HepG2 (cell line): ENCODE results near the gene NUTF2. TPM values are rescaled to one million over a fixed set of nuclear protein-coding genes. Genes with fewer than 3 reads are reported as not detected.

Experiments used
- HNRNPL ChIP-seq: fragments of 200-400 bp; formaldehyde crosslinking; IDR thresholded peaks from 2 replicates; pipeline ENCODE4 v1.6.1; 2017; ENCODE audit warnings: mild to moderate bottlenecking, low read depth, low read length
- KDM6A ChIP-seq: IDR thresholded peaks from 2 replicates; pipeline ENCODE4 v1.6.1; 2016; ENCODE audit warnings: low read depth
- NFKBIZ ChIP-seq: IDR thresholded peaks from 2 replicates; pipeline ENCODE4 v1.6.1; 2018; ENCODE audit warnings: missing genetic modification reagents, missing compliant biosample characterization
- ZNF207 ChIP-seq: fragments of 450-650 bp; IDR thresholded peaks from 2 replicates; pipeline ENCODE4 v1.6.1; 2016; ENCODE audit warnings: antibody characterized with exemption, borderline replicate concordance
- ZNF780A ChIP-seq: sonication (generic); formaldehyde crosslinking; IDR thresholded peaks from 2 replicates; pipeline ENCODE4 v1.8.0; 2022; ENCODE audit warnings: mild to moderate bottlenecking, missing genetic modification reagents, moderate library complexity
- ZNF891 ChIP-seq: sonication (generic); formaldehyde crosslinking; IDR thresholded peaks from 2 replicates; pipeline ENCODE4 v1.5.0; 2020; ENCODE audit warnings: mild to moderate bottlenecking, missing genetic modification reagents
- polyA plus RNA-seq, 8 experiments: library from polyadenylated mRNA; depleted of rRNA in 3 of 8; stranded (reverse) in 7 of 8; unstranded in 1 of 8; fragments of >200 nt; fragmentation: Illumina TruSeq in 4 of 8; extraction: Trizol in 4 of 8; gene quantifications; 2 replicates each; pipeline versions ENCODE4 v1.2.1 to v1.2.3, GENCODE V29; 2011 to 2016; ENCODE audit warnings: low read depth in 4 of 8, missing spikeins in 1 of 8, mixed read lengths in 1 of 8; ENCODE audit not compliant: insufficient read depth in 1 of 8
- total RNA-seq, 5 experiments: library from RNA; depleted of rRNA; stranded (reverse); fragments of >200 nt; fragmentation: Illumina TruSeq; extraction: Trizol; gene quantifications; 2 replicates each; pipeline ENCODE4 v1.2.3, GENCODE V29; 2016; ENCODE audit warnings: low read depth in 1 of 5
- TF ChIP-seq, protein P1 (sequence below): sonication (generic); formaldehyde crosslinking; IDR thresholded peaks from 2 replicates; pipeline ENCODE4 v1.4.0; 2020; ENCODE audit warnings: missing genetic modification reagents
- TF ChIP-seq, protein P2 (sequence below): sonication (generic); formaldehyde crosslinking; IDR thresholded peaks from 2 replicates; pipeline ENCODE4 v1.4.0; 2020; ENCODE audit warnings: mild to moderate bottlenecking, missing genetic modification reagents
- TF ChIP-seq, protein P3 (sequence below): sonication (generic); formaldehyde crosslinking; IDR thresholded peaks from 2 replicates; pipeline ENCODE4 v1.4.0; 2020; ENCODE audit warnings: missing genetic modification reagents, borderline replicate concordance

The NUTF2 gene
- total and polyA plus RNA-seq, 2 of the 13 experiments (the other 11 are each of a cell fraction or from before 2014, with no cell fraction given) = 168 to 214 TPM

DNA sequence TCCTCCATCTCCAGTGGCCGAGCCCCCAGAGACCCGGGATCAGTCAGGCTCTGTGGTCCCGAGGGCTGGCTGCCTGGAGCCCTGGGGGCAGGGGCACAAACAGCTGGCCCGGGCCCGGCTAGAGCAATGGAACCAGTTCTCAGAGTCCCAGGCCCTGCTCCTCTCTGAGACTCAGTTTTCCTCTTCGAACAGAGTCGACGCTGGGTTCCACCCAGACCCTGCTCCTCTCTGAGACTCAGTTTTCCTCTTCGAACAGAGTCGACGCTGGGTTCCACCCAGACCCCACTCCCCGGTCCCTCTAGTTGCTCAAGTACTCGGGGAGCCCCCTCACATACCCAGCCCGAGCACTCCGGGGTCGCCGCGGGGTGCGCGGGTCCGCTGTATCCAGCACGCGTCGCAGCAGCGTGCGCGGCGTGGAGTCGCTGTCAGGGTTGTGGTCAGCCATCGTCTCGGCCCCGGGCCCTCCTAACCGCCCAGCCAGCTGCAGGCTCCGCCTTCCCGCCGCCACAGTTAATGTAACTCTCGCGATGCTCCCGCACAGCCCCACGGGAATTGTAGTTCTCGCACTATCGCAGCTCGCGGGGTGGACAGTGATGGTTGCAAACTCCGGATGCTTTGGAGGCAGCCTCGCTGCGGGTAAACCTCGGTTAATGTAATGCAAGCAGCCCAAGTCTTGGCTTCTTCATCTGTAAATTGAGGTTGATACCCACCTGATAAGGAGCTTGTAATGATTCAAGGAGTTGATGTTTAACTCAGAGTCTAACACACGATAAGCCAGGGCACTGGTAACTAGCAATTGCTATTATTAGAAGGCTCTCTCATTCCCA, 13.1 kb upstream of the NUTF2 start (continued):
- peak; percentile 80; the same call in 1 of the 2 replicates for TF ChIP-seq NFKBIZ (CRISPR knock-in tag)
- TF ChIP-seq ZNF780A = peak; percentile 59; the same call in 1 of the 2 replicates
- TF ChIP-seq HNRNPL = no peak
- TF ChIP-seq KDM6A (CRISPR knock-in tag) = no peak
- TF ChIP-seq, protein P1, sequence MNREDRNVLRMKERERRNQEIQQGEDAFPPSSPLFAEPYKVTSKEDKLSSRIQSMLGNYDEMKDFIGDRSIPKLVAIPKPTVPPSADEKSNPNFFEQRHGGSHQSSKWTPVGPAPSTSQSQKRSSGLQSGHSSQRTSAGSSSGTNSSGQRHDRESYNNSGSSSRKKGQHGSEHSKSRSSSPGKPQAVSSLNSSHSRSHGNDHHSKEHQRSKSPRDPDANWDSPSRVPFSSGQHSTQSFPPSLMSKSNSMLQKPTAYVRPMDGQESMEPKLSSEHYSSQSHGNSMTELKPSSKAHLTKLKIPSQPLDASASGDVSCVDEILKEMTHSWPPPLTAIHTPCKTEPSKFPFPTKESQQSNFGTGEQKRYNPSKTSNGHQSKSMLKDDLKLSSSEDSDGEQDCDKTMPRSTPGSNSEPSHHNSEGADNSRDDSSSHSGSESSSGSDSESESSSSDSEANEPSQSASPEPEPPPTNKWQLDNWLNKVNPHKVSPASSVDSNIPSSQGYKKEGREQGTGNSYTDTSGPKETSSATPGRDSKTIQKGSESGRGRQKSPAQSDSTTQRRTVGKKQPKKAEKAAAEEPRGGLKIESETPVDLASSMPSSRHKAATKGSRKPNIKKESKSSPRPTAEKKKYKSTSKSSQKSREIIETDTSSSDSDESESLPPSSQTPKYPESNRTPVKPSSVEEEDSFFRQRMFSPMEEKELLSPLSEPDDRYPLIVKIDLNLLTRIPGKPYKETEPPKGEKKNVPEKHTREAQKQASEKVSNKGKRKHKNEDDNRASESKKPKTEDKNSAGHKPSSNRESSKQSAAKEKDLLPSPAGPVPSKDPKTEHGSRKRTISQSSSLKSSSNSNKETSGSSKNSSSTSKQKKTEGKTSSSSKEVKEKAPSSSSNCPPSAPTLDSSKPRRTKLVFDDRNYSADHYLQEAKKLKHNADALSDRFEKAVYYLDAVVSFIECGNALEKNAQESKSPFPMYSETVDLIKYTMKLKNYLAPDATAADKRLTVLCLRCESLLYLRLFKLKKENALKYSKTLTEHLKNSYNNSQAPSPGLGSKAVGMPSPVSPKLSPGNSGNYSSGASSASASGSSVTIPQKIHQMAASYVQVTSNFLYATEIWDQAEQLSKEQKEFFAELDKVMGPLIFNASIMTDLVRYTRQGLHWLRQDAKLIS (CRISPR knock-in tag) = no peak
- TF ChIP-seq, protein P2, sequence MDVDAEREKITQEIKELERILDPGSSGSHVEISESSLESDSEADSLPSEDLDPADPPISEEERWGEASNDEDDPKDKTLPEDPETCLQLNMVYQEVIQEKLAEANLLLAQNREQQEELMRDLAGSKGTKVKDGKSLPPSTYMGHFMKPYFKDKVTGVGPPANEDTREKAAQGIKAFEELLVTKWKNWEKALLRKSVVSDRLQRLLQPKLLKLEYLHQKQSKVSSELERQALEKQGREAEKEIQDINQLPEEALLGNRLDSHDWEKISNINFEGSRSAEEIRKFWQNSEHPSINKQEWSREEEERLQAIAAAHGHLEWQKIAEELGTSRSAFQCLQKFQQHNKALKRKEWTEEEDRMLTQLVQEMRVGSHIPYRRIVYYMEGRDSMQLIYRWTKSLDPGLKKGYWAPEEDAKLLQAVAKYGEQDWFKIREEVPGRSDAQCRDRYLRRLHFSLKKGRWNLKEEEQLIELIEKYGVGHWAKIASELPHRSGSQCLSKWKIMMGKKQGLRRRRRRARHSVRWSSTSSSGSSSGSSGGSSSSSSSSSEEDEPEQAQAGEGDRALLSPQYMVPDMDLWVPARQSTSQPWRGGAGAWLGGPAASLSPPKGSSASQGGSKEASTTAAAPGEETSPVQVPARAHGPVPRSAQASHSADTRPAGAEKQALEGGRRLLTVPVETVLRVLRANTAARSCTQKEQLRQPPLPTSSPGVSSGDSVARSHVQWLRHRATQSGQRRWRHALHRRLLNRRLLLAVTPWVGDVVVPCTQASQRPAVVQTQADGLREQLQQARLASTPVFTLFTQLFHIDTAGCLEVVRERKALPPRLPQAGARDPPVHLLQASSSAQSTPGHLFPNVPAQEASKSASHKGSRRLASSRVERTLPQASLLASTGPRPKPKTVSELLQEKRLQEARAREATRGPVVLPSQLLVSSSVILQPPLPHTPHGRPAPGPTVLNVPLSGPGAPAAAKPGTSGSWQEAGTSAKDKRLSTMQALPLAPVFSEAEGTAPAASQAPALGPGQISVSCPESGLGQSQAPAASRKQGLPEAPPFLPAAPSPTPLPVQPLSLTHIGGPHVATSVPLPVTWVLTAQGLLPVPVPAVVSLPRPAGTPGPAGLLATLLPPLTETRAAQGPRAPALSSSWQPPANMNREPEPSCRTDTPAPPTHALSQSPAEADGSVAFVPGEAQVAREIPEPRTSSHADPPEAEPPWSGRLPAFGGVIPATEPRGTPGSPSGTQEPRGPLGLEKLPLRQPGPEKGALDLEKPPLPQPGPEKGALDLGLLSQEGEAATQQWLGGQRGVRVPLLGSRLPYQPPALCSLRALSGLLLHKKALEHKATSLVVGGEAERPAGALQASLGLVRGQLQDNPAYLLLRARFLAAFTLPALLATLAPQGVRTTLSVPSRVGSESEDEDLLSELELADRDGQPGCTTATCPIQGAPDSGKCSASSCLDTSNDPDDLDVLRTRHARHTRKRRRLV (CRISPR knock-in tag) = peak; percentile 87
- TF ChIP-seq ZNF207 = no peak
- TF ChIP-seq, protein P3, sequence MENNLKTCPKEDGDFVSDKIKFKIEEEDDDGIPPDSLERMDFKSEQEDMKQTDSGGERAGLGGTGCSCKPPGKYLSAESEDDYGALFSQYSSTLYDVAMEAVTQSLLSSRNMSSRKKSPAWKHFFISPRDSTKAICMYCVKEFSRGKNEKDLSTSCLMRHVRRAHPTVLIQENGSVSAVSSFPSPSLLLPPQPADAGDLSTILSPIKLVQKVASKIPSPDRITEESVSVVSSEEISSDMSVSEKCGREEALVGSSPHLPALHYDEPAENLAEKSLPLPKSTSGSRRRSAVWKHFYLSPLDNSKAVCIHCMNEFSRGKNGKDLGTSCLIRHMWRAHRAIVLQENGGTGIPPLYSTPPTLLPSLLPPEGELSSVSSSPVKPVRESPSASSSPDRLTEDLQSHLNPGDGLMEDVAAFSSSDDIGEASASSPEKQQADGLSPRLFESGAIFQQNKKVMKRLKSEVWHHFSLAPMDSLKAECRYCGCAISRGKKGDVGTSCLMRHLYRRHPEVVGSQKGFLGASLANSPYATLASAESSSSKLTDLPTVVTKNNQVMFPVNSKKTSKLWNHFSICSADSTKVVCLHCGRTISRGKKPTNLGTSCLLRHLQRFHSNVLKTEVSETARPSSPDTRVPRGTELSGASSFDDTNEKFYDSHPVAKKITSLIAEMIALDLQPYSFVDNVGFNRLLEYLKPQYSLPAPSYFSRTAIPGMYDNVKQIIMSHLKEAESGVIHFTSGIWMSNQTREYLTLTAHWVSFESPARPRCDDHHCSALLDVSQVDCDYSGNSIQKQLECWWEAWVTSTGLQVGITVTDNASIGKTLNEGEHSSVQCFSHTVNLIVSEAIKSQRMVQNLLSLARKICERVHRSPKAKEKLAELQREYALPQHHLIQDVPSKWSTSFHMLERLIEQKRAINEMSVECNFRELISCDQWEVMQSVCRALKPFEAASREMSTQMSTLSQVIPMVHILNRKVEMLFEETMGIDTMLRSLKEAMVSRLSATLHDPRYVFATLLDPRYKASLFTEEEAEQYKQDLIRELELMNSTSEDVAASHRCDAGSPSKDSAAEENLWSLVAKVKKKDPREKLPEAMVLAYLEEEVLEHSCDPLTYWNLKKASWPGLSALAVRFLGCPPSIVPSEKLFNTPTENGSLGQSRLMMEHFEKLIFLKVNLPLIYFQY = no peak
- TF ChIP-seq ZNF891 (CRISPR knock-in tag) = peak; percentile 76; the same call in 1 of the 2 replicates
